Liver (tissue), 3 donors: ENCODE results near the gene UNC5A.

Source experiments
- CTCF ChIP-seq: fragments of 150-350 bp; IDR thresholded peaks from 2 replicates; pipeline ENCODE4 v1.5.1; 2017; ENCODE audit warnings: improper control_type of control experiment, low read depth, low read length; ENCODE audit not compliant: missing input control
- SP1 ChIP-seq: IDR thresholded peaks from 2 replicates; pipeline ENCODE4 v1.6.1; 2018; ENCODE audit warnings: antibody characterized with exemption, mild to moderate bottlenecking
- YY1 ChIP-seq: IDR thresholded peaks from 2 replicates; pipeline ENCODE4 v1.6.1; 2016; ENCODE audit warnings: antibody characterized with exemption, mild to moderate bottlenecking
- donor health status: healthy.
- donor health status: healthy.

GRCh38 chr5:176794509-176794908 lies 15.8 kb upstream of the UNC5A start:
- TF ChIP-seq CTCF: no peak
- TF ChIP-seq YY1: no peak
- no peak for TF ChIP-seq SP1
